CD4-positive, alpha-beta memory T cell (primary cell): ENCODE results near the gene ARHGEF11. TPM values are rescaled to one million over a fixed set of nuclear protein-coding genes. Genes with fewer than 3 reads are reported as not detected.

Source experiments
- CTCF ChIA-PET: fragments of 350-600 bp; sonication (Branson Sonifier 250); formaldehyde crosslinking; loops from one replicate; lab custom pipeline; 2021; ENCODE audit warnings: inconsistent platforms; ENCODE audit not compliant: partially characterized antibody; lab: Charles Lee
- POLR2A ChIA-PET: fragments of 350-600 bp; sonication (Branson Sonifier 250); formaldehyde crosslinking; loops from one replicate; lab custom pipeline; 2021; ENCODE audit not compliant: partially characterized antibody; lab: Charles Lee
- DNase-seq, 5 donors: peaks; one replicate each; pipeline versions ENCODE4 v3.0.0 to v3.0.0-alpha.2; 2020 to 2022; ENCODE audit warnings: mixed read lengths in 1 of 5
- H3K27ac ChIP-seq: one replicate; pipeline ENCODE4 v1.7.0; 2013; ENCODE audit warnings: low read depth, low read length
- H3K27me3 ChIP-seq: 2 replicates; pipeline ENCODE4 v1.7.0; 2013; ENCODE audit warnings: mild to moderate bottlenecking, low read length, moderate library complexity; ENCODE audit not compliant: insufficient read depth
- H3K36me3 ChIP-seq: 2 replicates; pipeline ENCODE4 v1.7.0; 2013; ENCODE audit warnings: mild to moderate bottlenecking, low read length, moderate library complexity; ENCODE audit not compliant: insufficient read depth
- H3K4me1 ChIP-seq: 2 replicates; pipeline ENCODE4 v1.7.0; 2013; ENCODE audit warnings: mild to moderate bottlenecking, low read length, moderate library complexity; ENCODE audit not compliant: insufficient read depth
- H3K4me3 ChIP-seq, 2 donors: one replicate each; pipeline ENCODE4 v1.7.0; 2013; ENCODE audit warnings: low read length in 2 of 2, mild to moderate bottlenecking in 1 of 2
- H3K9me3 ChIP-seq, 2 donors: one replicate each; pipeline ENCODE4 v1.7.0; 2013; ENCODE audit warnings: low read length in 2 of 2, control low read depth in 1 of 2; ENCODE audit not compliant: control insufficient read depth in 1 of 2
- H3K27ac Mint-ChIP-seq, 7 donors: one replicate each; pipeline ENCODE4 v1.8.0; 2020 to 2021; ENCODE audit warnings: mixed read lengths in 7 of 7, mild to moderate bottlenecking in 6 of 7, inconsistent platforms in 3 of 7, moderate library complexity in 3 of 7
- H3K27me3 Mint-ChIP-seq, 2 donors: one replicate each; pipeline ENCODE4 v1.8.0; 2020 to 2021; ENCODE audit warnings: mixed read lengths in 2 of 2
- H3K36me3 Mint-ChIP-seq, 2 donors: one replicate each; pipeline ENCODE4 v1.8.0; 2020 to 2021; ENCODE audit warnings: mixed read lengths in 2 of 2, inconsistent platforms in 1 of 2, mild to moderate bottlenecking in 1 of 2
- H3K4me1 Mint-ChIP-seq, 4 donors: one replicate each; pipeline ENCODE4 v1.8.0; 2020 to 2021; ENCODE audit warnings: mixed read lengths in 4 of 4, mild to moderate bottlenecking in 1 of 4
- H3K4me3 Mint-ChIP-seq, 8 donors: one replicate each; pipeline ENCODE4 v1.8.0; 2020 to 2021; ENCODE audit warnings: mixed read lengths in 8 of 8, mild to moderate bottlenecking in 7 of 8, moderate library complexity in 6 of 8, inconsistent platforms in 3 of 8
- H3K9me3 Mint-ChIP-seq, 8 donors: one replicate each; pipeline ENCODE4 v1.8.0; 2020 to 2021; ENCODE audit warnings: mixed read lengths in 8 of 8, mild to moderate bottlenecking in 5 of 8, inconsistent platforms in 3 of 8, moderate library complexity in 1 of 8
- intact Hi-C: fragments of 100-400 bp; cut with micrococcal nuclease; formaldehyde crosslinking; loops from one replicate; pipeline ENCODE4 v1.15.1; 2023
- polyA plus RNA-seq, 2 donors: library from polyadenylated mRNA; unstranded; fragments of 300-500 nt; fragmentation: Illumina TruSeq; gene quantifications; one replicate each; pipeline ENCODE4 v1.2.3, GENCODE V29; 2021
- total RNA-seq, 2 experiments: library from RNA; stranded (reverse); gene quantifications; one replicate each; pipeline ENCODE4 v1.2.3, GENCODE V29; 2021

The ARHGEF11 gene
- total and polyA plus RNA-seq, 4 experiments from 2014 or later, result 7.9 to 24.1 (median 20.9) TPM

- Mint-ChIP-seq H3K27me3 (peaks cover 22 to 33% of the 10 kb centered on the region in 2 donors), H3K4me3 (no peak overlapping the region), H3K4me1 (peaks cover 7 to 29% (median 12%) of the 10 kb centered on the region in 4 donors), H3K36me3 (no peaks in the 10 kb centered on the region), H3K9me3 (peaks cover 0 to 2% (median 0%) of the 10 kb centered on the region in 8 donors), H3K27ac (no peak overlapping the region)
- intact Hi-C loops, result loop anchor here (5.0 to 10.0 kb wide), 2 partner anchors 180 to 242 kb away; partner anchors contain the start of gene ETV3
- H3K36me3 ChIP-seq, result no peaks in the 10 kb centered on the region
- peaks cover 11% of the 10 kb centered on the region for H3K27me3 ChIP-seq
- H3K9me3 ChIP-seq, result no peaks in the 10 kb centered on the region
- no peak overlapping the region for H3K27ac ChIP-seq
- H3K4me1 ChIP-seq, result peaks cover 22% of the 10 kb centered on the region
- no peak overlapping the region for H3K4me3 ChIP-seq
- POLR2A ChIA-PET, result no interaction called here
- CTCF ChIA-PET, result interaction anchor here (0.8 to 6.9 kb wide), 4 partner anchors 57 to 205 kb away, joined by 3 to 69 read pairs (median 3); no protein-coding TSS in a partner anchor
- no peak for DNase-seq
Measured at GRCh38 chr1:156894711-156895454, 150.7 kb downstream of the ARHGEF11 start.

GRCh38 chr1:156894001-156894400 is 151.5 kb downstream of the ARHGEF11 start:
- no peak overlapping the region for H3K27ac ChIP-seq
- H3K4me1 ChIP-seq, result peaks cover 22% of the 10 kb centered on the region
- Mint-ChIP-seq H3K4me3 (peak overlapping the region in 4 of 8 donors; percentile 25 to 58 (median 40)), H3K27ac (no peak overlapping the region), H3K9me3 (peaks cover 0 to 2% (median 0%) of the 10 kb centered on the region in 8 donors), H3K27me3 (peaks cover 20 to 36% of the 10 kb centered on the region in 2 donors), H3K4me1 (peaks cover 7 to 29% (median 12%) of the 10 kb centered on the region in 4 donors), H3K36me3 (no peaks in the 10 kb centered on the region)
- no peak for DNase-seq
- peaks cover 11% of the 10 kb centered on the region for H3K27me3 ChIP-seq
- no peak overlapping the region for H3K4me3 ChIP-seq
- no peaks in the 10 kb centered on the region for H3K9me3 ChIP-seq
- intact Hi-C loops, result loop anchor here (5.0 to 10.0 kb wide), 2 partner anchors 181 to 243 kb away; partner anchors contain the start of gene ETV3
- no peaks in the 10 kb centered on the region for H3K36me3 ChIP-seq
- ChIA-PET POLR2A (no interaction called here), CTCF (interaction anchor here (1.1 to 6.9 kb wide), 3 partner anchors 57 to 204 kb away, joined by 3 to 69 read pairs (median 3); no protein-coding TSS in a partner anchor)

GRCh38 chr1:156893048-156893953 is 152.2 kb downstream of the ARHGEF11 start, which contains the start of gene PEAR1:
Gene PEAR1 (plus strand): TSS chr1:156893718. CDS start chr1:156903927, 10,209 bp downstream.
- ChIA-PET CTCF (interaction anchor here (0.6 to 7.7 kb wide), 16 partner anchors 31 to 203 kb away, joined by 3 to 130 read pairs (median 12); partner anchors contain the start of genes ISG20L2, METTL25B and NTRK1), POLR2A (interaction anchor here (0.6 to 1.4 kb wide), 2 partner anchors 34 to 181 kb away, joined by 3 to 5 read pairs; no protein-coding TSS in a partner anchor)
- intact Hi-C loops, result loop anchor here (5.0 to 10.0 kb wide), 2 partner anchors 182 to 244 kb away; partner anchors contain the start of gene ETV3
- peaks cover 22% of the 10 kb centered on the region for H3K4me1 ChIP-seq
- no peaks in the 10 kb centered on the region for H3K36me3 ChIP-seq
- no peaks in the 10 kb centered on the region for H3K36me3 Mint-ChIP-seq
- peaks cover 11% of the 10 kb centered on the region for H3K27me3 ChIP-seq
- H3K4me1 Mint-ChIP-seq, result peaks cover 7 to 29% (median 10%) of the 10 kb centered on the region in 4 donors
- H3K27ac ChIP-seq, result no peak within 1 kb of the TSS
- peak within 1 kb of the TSS in 2 of 7 donors; percentile 22 to 66 for H3K27ac Mint-ChIP-seq
- peaks cover 0 to 2% (median 0%) of the 10 kb centered on the region in 8 donors for H3K9me3 Mint-ChIP-seq
- peak within 1 kb of the TSS in 1 of 2 donors; percentile 34 for H3K4me3 ChIP-seq
- H3K4me3 Mint-ChIP-seq, result peak within 1 kb of the TSS; percentile 69 to 84 (median 73)
- peaks cover 18 to 35% of the 10 kb centered on the region in 2 donors for H3K27me3 Mint-ChIP-seq
- no peaks in the 10 kb centered on the region for H3K9me3 ChIP-seq
- no peak for DNase-seq

- H3K27me3 Mint-ChIP-seq, result peaks cover 20 to 32% of the 10 kb centered on the region in 2 donors
Measured at GRCh38 chr1:156892190-156893047, 153.1 kb downstream of the ARHGEF11 start.

GRCh38 chr1:156889802-156890580 is 155.6 kb downstream of the ARHGEF11 start:
- peaks cover 9% of the 10 kb centered on the region for H3K27me3 ChIP-seq
- H3K4me3 ChIP-seq, result no peak overlapping the region
- H3K36me3 Mint-ChIP-seq, result no peaks in the 10 kb centered on the region
- no peaks in the 10 kb centered on the region for H3K36me3 ChIP-seq
- peak overlapping the region in 2 of 7 donors; percentile 1 to 14 for H3K27ac Mint-ChIP-seq
- peaks cover 14 to 31% of the 10 kb centered on the region in 2 donors for H3K27me3 Mint-ChIP-seq
- H3K4me1 ChIP-seq, result peaks cover 22% of the 10 kb centered on the region
- no peaks in the 10 kb centered on the region for H3K9me3 ChIP-seq
- no peaks in the 10 kb centered on the region for H3K9me3 Mint-ChIP-seq
- peak; percentile 27 to 47 (median 28) for DNase-seq
- H3K4me1 Mint-ChIP-seq, result peaks cover 7 to 23% (median 9%) of the 10 kb centered on the region in 4 donors
- POLR2A ChIA-PET, result interaction anchor here (0.5 to 2.3 kb wide), 3 partner anchors 51 to 97 kb away, joined by 3 to 6 read pairs (median 4); no protein-coding TSS in a partner anchor
- no peak overlapping the region for H3K27ac ChIP-seq
- H3K4me3 Mint-ChIP-seq, result peak overlapping the region in 2 of 8 donors; percentile 9 to 46
- CTCF ChIA-PET, result interaction anchor here (0.8 to 7.7 kb wide), 33 partner anchors 8 to 266 kb away, joined by 3 to 130 read pairs (median 5); partner anchors contain the start of genes ISG20L2, METTL25B and NTRK1
- intact Hi-C loops, result loop anchor here (1.0 to 10.0 kb wide), 5 partner anchors 51 to 247 kb away; partner anchors contain the start of gene ETV3

More at GRCh38 chr1:156892190-156893047, 153.1 kb downstream of the ARHGEF11 start:
- H3K27ac Mint-ChIP-seq, result peak overlapping the region in 6 of 7 donors; percentile 25 to 77 (median 54)
- intact Hi-C loops, result loop anchor here (1.0 to 10.0 kb wide), 5 partner anchors 35 to 245 kb away; partner anchors contain the start of gene ETV3
- H3K9me3 ChIP-seq, result no peaks in the 10 kb centered on the region
- H3K4me1 ChIP-seq, result peaks cover 22% of the 10 kb centered on the region
- peaks cover 0 to under 1% (median 0%) of the 10 kb centered on the region in 8 donors for H3K9me3 Mint-ChIP-seq
- peak; percentile 77 to 82 (median 80) for DNase-seq
- H3K36me3 Mint-ChIP-seq, result no peaks in the 10 kb centered on the region
- peaks cover 11% of the 10 kb centered on the region for H3K27me3 ChIP-seq
- H3K4me3 Mint-ChIP-seq, result peak overlapping the region; percentile 69 to 84 (median 73)
- H3K27ac ChIP-seq, result no peak overlapping the region
- ChIA-PET POLR2A (interaction anchor here (0.6 to 2.3 kb wide), 4 partner anchors 32 to 182 kb away, joined by 3 to 6 read pairs (median 4); partner anchors contain the start of gene NTRK1), CTCF (interaction anchor here (0.6 to 7.7 kb wide), 24 partner anchors 9 to 202 kb away, joined by 3 to 130 read pairs (median 4); partner anchors contain the start of genes ISG20L2, METTL25B and NTRK1)
- H3K4me1 Mint-ChIP-seq, result peaks cover 7 to 29% (median 9%) of the 10 kb centered on the region in 4 donors
- peak overlapping the region in 1 of 2 donors; percentile 34 for H3K4me3 ChIP-seq
- H3K36me3 ChIP-seq, result no peaks in the 10 kb centered on the region
